HG02970 (cell line): ENCODE data around the gene ID1.

Experiments used
- ATAC-seq: cut with Tn5 transposase; IDR thresholded peaks from one replicate; pipeline ENCODE4 v1.9.1; 2021; ENCODE audit warnings: mild to moderate bottlenecking, moderate library complexity, moderate number of reproducible peaks; ENCODE audit not compliant: unreplicated experiment, low FRiP score

The ID1 gene, protein sequence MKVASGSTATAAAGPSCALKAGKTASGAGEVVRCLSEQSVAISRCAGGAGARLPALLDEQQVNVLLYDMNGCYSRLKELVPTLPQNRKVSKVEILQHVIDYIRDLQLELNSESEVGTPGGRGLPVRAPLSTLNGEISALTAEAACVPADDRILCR

DNA sequence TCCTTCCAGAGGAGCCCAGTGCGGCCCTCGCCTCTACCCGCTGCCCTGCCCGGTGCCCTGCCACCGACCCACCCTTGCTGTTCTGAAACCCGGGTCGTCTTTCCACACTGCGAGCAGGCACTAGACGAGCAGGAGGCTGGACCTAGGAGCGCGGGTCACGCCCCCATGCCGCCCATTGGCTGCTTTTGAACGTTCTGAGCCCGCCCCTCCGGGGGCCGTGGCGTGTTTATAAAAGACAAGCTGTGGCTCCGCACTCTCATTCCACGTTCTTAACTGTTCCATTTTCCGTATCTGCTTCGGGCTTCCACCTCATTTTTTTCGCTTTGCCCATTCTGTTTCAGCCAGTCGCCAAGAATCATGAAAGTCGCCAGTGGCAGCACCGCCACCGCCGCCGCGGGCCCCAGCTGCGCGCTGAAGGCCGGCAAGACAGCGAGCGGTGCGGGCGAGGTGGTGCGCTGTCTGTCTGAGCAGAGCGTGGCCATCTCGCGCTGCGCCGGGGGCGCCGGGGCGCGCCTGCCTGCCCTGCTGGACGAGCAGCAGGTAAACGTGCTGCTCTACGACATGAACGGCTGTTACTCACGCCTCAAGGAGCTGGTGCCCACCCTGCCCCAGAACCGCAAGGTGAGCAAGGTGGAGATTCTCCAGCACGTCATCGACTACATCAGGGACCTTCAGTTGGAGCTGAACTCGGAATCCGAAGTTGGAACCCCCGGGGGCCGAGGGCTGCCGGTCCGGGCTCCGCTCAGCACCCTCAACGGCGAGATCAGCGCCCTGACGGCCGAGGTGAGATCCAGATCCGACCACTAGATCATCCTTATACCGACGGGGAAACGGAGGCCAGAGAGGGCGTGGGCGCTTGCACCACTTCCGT is at the start of gene ID1:
Gene ID1 (plus strand): TSS at position 259 of the 871 bp plus-strand sequence. CDS start 99 bp downstream, at position 358.
- ATAC-seq: peak; percentile 73

GRCh38 chr20:31559704-31560093 is 45.4 kb upstream of the ID1 start:
- ATAC-seq: no peak

DNA sequence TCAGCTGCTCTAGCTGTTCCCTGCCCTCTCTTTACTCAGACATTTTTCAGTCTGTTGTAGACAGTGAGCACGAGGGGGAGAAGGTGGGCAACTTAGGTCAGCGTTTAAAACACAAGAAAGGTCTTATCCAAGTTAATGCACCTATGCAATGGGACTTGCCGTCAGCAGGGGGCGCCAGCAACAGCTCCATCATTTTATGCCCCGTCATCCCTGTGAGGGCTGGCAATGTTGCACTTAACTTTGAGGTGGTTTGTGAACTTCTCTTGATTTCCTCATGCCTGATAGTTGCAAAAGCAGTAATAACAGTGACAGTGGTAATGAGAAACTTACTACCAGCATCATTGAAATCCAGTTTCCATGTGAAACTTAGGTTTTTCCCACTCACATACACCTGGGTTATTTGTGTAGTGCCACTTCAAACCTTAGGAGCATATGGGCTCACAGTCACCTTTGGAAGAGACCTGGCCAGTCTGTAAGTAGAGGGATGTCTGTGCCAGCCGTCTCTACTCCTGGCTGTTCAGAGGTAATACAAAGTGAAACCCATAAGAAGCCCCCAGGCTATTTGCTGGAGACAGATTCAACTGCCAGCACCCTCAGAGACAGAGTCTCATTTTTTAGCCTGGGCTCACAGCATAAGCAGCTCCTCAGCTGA is 44.9 kb upstream of the ID1 start:
- no peak for ATAC-seq

GRCh38 chr20:31560746-31561598 is 44.1 kb upstream of the ID1 start:
- no peak for ATAC-seq

GRCh38 chr20:31562241-31562640 is 42.8 kb upstream of the ID1 start:
- ATAC-seq: no peak

DNA sequence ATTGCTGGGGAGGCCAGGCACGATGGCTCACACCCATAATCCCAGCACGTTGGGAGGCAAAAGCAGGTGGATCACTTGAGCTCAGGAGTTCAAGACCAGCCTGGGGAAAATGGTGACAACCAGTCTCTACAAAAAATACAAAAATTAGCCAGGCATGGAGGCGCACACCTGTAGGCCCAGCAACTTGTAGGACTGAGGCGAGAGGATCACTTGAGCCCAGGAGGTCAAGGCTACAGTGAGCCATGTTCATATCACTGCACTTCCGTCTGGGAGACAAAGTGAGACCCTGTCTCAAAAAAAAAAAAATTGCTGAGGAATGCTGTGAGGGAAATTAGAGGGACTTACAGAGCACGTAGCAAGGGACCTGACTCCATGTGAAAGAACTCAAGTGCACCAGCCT is 40.8 kb upstream of the ID1 start:
- no peak for ATAC-seq

- ATAC-seq: no peak
Observed at GRCh38 chr20:31565699-31566318, 39.3 kb upstream of the ID1 start.

DNA sequence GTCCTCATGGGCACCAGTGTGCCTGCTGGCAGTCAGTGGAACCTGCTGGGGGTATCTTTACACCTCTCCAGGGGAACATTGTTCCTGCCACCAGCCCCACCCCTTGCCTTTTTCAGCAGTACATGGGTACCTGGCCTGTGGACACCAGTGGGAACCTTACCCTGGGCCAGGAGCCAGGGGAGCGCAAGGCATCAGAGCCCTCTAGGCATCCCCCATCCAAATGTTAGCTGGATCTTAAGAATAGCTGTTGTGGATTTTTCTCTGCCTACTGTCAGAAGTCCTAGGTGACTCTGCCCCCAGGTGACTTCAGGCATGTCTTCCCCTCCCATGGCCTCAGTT is 38.8 kb upstream of the ID1 start:
- no peak for ATAC-seq

DNA sequence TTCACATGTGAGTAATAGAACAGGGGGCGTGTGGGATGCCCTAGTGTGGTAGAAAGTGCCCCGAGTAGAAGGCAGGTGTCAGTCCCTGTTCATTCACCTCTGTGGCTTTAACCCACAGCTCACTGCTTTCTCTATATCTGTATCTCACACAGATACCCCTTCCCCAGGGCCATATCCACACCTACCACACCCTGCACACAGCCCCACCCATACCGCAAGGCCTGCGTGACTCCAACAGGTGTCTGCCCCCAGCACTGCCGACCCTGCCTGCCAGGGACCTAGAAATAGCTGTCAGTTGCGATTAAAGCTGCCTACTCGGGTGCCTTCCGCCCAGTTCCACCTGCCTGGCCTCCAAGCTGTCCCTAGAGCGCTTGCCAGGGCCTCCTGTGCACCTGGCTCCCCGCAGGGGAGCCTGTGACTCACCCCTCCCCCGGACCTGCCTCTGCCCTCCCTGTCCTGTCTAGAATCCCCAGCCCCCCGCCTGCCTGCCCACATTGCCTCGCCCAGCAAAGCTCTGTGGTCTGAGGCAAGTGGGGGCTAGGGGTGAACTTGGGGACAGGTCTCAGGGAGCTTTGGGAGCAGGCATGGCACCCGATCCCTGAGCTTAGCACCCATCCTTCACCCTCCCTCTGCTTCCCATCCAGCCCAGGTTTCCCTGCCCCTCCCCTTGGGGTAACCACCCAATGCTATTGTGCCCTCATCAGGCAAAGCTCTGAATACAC is 38.3 kb upstream of the ID1 start:
- ATAC-seq: no peak

GRCh38 chr20:31567380-31567720 is 37.7 kb upstream of the ID1 start:
- no peak for ATAC-seq

GRCh38 chr20:31568041-31568731 is 36.9 kb upstream of the ID1 start:
- ATAC-seq: no peak

GRCh38 chr20:31568773-31569162 is 36.3 kb upstream of the ID1 start:
- ATAC-seq: no peak

DNA sequence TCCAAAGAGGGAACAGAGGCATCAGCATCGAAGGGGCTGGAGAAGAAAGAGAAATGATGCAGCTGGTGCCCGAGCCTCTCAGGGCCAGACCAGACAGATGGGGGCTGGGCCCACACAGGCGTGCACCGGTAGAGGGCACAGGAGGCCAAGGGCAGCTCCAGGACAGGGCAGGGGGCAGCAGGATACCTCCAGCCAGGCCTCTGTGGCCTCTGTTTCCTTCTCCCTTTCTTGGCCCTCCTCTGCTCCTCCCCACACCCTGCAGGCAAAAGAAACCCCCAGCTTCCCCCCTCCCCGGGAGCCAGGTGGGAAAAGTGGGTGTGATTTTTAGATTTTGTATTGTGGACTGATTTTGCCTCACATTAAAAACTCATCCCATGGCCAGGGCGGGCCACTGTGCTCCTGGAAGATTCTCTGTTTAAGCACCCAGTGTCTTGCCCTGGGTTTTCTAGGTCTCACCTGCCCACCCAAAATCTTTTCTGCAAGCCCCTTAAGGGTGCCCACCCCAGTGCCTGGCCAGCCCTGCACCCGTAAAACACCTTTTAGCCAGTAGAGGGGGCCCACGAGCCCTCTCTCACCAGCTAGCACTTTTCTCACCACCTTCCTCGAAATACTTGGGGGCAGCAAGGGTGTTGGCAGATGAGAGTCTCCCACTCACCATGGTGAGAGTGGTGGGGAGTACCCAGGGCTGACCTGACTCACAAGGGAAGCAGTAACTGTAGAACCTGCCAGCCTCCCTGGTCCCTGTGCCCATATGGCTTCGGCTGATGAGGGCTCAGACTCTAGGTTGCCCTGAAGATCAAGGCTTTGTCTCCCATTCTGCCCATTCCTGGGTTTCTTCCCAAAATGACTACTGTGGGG is 35.7 kb upstream of the ID1 start:
- no peak for ATAC-seq

GRCh38 chr20:31570021-31570463 is 35.0 kb upstream of the ID1 start:
- no peak for ATAC-seq

DNA sequence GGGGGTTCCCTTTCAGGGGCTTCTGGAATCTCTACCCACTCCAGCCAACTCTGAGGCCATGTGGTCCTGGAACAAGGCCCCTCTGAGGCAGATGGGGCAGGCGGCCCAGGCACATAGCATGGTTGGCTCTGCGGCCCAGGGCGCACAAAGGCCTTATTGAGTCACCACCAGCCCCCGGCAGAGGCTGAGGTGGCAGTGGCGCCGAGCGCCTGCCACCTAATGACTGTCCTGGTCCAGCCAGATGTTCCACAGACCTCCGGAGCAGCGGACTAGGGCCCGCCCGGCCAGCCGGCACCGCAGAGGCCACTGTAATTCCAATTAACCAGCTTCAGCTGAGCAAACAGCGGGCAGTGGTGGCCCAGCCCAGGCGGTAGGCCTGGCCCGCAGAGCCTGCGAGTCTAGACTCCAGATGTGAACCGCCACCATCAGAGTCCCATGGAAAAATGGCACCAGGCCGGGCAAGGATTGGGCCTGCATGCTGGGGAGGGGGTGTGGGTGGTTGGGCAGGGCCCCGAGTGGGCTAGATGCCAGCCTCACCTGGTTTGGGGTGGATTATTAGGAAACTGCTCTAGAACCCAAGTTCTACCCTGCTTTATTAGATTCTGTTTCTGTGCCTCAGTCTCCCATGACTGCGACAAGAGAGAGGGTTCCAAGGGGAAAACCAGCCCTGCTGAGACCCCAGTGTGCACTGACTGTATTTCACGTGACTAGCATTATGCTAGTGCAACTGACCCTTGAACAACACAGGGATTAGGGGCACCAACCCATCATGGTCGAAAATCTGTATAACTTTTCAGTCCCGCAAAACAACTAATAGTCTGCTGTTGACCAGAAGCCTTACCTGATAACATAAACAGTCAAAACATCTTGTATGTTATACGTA is 34.1 kb upstream of the ID1 start:
- ATAC-seq: no peak

- ATAC-seq: no peak
Observed at GRCh38 chr20:31572042-31572700, 32.9 kb upstream of the ID1 start.
